Measurements from ENCODE around the gene CDKAL1. TPM values are rescaled to one million over a fixed set of nuclear protein-coding genes. Genes with fewer than 3 reads are reported as not detected.

The CDKAL1 gene
- total RNA-seq, 2 donors from 2014 or later = 23.5 to 26.4 TPM

- Mint-ChIP-seq H3K36me3 (ENCODE audit: low read depth) (peaks cover 15% of the 10 kb centered on the region), H3K4me1 (peaks cover 9% of the 10 kb centered on the region), H3K4me3 (no peak overlapping the region), H3K9me3 (peaks cover 22% of the 10 kb centered on the region), H3K27me3 (ENCODE audit: insufficient read depth) (no peaks in the 10 kb centered on the region), H3K27ac (no peak overlapping the region)
- DNase-seq = no peak
- Histone ChIP-seq H3K27ac (ENCODE audit: low read depth, low read length) (no peak overlapping the region), H3K27me3 (ENCODE audit: control insufficient read depth, insufficient read depth, low read length, poor library complexity, severe bottlenecking) (no peaks in the 10 kb centered on the region), H3K9me3 (ENCODE audit: control insufficient read depth, low read length) (peaks cover 19% of the 10 kb centered on the region), H3K4me3 (ENCODE audit: low read length) (no peak overlapping the region), H3K4me1 (ENCODE audit: control insufficient read depth, insufficient read depth, low read length) (peaks cover 2% of the 10 kb centered on the region), H3K9ac (ENCODE audit: extremely low read depth, low read length, poor library complexity, severe bottlenecking) (no peak overlapping the region), H3K36me3 (ENCODE audit: control insufficient read depth, insufficient read depth, low read length) (no peaks in the 10 kb centered on the region)
- WGBS, 2 experiments (ENCODE audit: insufficient coverage in 1 of 2, insufficient read length in 1 of 2) = 96 to 100% methylated on average over 2 of the region's 2 CpGs
- TF ChIP-seq CTCF (conservative IDR thresholded peaks at IDR 0.05) = no peak
Measured at GRCh38 chr6:20918868-20919267, 384.6 kb downstream of the CDKAL1 start.

GRCh38 chr6:20919677-20920385, 385.6 kb downstream of the CDKAL1 start:
- no peak for TF ChIP-seq CTCF (conservative IDR thresholded peaks at IDR 0.05)
- peaks cover 9% of the 10 kb centered on the region for H3K4me1 Mint-ChIP-seq
- no peak overlapping the region for H3K27ac Mint-ChIP-seq
- no peak overlapping the region for H3K9ac ChIP-seq (ENCODE audit: extremely low read depth, low read length, poor library complexity, severe bottlenecking)
- no peak for DNase-seq
- H3K27me3 Mint-ChIP-seq (ENCODE audit: insufficient read depth) = no peaks in the 10 kb centered on the region
- H3K4me3 ChIP-seq (ENCODE audit: low read length) = no peak overlapping the region
- no peak overlapping the region for H3K27ac ChIP-seq (ENCODE audit: low read depth, low read length)
- H3K9me3 Mint-ChIP-seq = peaks cover 14% of the 10 kb centered on the region
- 93 to 96% methylated on average over 4 of the region's 4 CpGs for WGBS, 2 experiments (ENCODE audit: insufficient coverage in 1 of 2, insufficient read length in 1 of 2)
- peaks cover 14% of the 10 kb centered on the region for H3K9me3 ChIP-seq (ENCODE audit: control insufficient read depth, low read length)
- peaks cover 2% of the 10 kb centered on the region for H3K4me1 ChIP-seq (ENCODE audit: control insufficient read depth, insufficient read depth, low read length)
- no peaks in the 10 kb centered on the region for H3K27me3 ChIP-seq (ENCODE audit: control insufficient read depth, insufficient read depth, low read length, poor library complexity, severe bottlenecking)
- no peak overlapping the region for H3K4me3 Mint-ChIP-seq
- H3K36me3 ChIP-seq (ENCODE audit: control insufficient read depth, insufficient read depth, low read length) = no peaks in the 10 kb centered on the region
- peaks cover 12% of the 10 kb centered on the region for H3K36me3 Mint-ChIP-seq (ENCODE audit: low read depth)

- Mint-ChIP-seq H3K4me1 (peaks cover 9% of the 10 kb centered on the region), H3K36me3 (ENCODE audit: low read depth) (no peaks in the 10 kb centered on the region), H3K9me3 (no peaks in the 10 kb centered on the region), H3K27ac (no peak overlapping the region), H3K4me3 (no peak overlapping the region), H3K27me3 (ENCODE audit: insufficient read depth) (no peaks in the 10 kb centered on the region)
- TF ChIP-seq CTCF (conservative IDR thresholded peaks at IDR 0.05) = no peak
- Histone ChIP-seq H3K9ac (ENCODE audit: extremely low read depth, low read length, poor library complexity, severe bottlenecking) (no peak overlapping the region), H3K4me1 (ENCODE audit: control insufficient read depth, insufficient read depth, low read length) (peaks cover 2% of the 10 kb centered on the region), H3K9me3 (ENCODE audit: control insufficient read depth, low read length) (no peaks in the 10 kb centered on the region), H3K4me3 (ENCODE audit: low read length) (no peak overlapping the region), H3K27ac (ENCODE audit: low read depth, low read length) (no peak overlapping the region), H3K36me3 (ENCODE audit: control insufficient read depth, insufficient read depth, low read length) (no peaks in the 10 kb centered on the region), H3K27me3 (ENCODE audit: control insufficient read depth, insufficient read depth, low read length, poor library complexity, severe bottlenecking) (no peaks in the 10 kb centered on the region)
- DNase-seq = no peak
- 89 to 92% methylated on average over 2 of the region's 2 CpGs for WGBS, 2 experiments (ENCODE audit: insufficient coverage in 1 of 2, insufficient read length in 1 of 2)
Measured at GRCh38 chr6:20921578-20921977, 387.3 kb downstream of the CDKAL1 start.

Measured in endodermal cell (in vitro differentiated cells).